NCI-H774 (cell line): ENCODE results near the gene SLC6A1.

Source experiments
- DNase-seq: peaks from one replicate; lab custom pipeline; 2025; lab: John Stamatoyannopoulos, UW

Gene SLC6A1

GRCh38 chr3:11019116-11019819 is 26.7 kb downstream of the SLC6A1 start:
- no peak for DNase-seq

DNA sequence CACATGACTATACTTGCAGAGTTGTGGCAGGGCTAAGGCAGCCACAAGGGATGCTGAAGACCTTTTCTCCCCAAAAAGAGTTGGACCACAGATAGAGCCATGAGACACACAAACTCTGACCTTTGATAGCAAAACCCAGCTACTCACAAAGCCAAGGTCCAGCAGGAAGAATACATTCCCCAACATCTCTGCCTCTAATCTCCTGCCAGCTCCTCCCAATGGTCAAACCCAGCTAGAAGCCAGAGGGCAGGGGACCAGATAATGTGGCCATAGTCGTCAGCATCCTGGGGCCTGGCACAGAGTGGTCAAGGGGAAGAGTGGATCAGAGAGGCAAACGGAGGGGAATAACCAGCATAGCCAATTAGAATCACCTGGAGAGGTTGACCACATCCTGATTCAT is 28.2 kb downstream of the SLC6A1 start:
- DNase-seq = no peak

GRCh38 chr3:11021611-11022011 is 29.1 kb downstream of the SLC6A1 start:
- DNase-seq = no peak

DNA sequence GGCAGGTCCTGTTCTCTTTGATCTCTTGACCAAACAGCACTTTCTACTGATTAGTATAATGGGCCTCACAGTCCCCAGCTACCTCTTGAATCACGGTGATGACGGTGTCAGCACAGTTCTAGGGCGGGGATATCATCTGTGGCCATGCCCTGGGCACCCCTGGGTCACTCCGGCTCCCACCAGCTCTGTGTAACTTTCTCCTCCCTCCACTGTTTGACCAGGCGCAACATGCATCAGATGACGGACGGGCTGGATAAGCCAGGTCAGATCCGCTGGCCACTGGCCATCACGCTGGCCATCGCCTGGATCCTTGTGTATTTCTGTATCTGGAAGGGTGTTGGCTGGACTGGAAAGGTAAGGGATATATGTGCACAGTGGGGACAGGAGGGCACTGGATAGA is 29.6 kb downstream of the SLC6A1 start:
- no peak for DNase-seq

GRCh38 chr3:11024181-11024580 is 31.6 kb downstream of the SLC6A1 start:
- DNase-seq = no peak

GRCh38 chr3:11029948-11030347 is 37.4 kb downstream of the SLC6A1 start:
- no peak for DNase-seq

DNA sequence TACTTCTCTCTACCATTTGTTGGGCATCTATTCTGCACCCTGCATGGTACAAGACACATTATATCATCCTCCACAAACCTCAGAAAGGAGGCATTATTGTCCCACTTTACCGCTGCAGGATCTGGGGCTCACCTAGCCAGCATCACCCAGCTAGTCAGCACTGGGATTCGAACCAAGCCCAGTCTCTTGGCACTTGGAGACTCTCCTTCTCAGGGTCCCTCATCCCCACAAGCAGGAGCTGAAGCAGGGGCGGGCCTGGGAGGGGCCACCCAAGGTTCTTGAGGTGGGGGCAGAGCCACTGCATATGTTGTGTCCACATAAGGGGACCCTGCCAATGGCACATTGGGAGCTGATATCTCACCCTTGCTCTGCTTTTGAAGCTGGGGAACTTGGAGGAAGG is 41.3 kb downstream of the SLC6A1 start:
- no peak for DNase-seq

DNA sequence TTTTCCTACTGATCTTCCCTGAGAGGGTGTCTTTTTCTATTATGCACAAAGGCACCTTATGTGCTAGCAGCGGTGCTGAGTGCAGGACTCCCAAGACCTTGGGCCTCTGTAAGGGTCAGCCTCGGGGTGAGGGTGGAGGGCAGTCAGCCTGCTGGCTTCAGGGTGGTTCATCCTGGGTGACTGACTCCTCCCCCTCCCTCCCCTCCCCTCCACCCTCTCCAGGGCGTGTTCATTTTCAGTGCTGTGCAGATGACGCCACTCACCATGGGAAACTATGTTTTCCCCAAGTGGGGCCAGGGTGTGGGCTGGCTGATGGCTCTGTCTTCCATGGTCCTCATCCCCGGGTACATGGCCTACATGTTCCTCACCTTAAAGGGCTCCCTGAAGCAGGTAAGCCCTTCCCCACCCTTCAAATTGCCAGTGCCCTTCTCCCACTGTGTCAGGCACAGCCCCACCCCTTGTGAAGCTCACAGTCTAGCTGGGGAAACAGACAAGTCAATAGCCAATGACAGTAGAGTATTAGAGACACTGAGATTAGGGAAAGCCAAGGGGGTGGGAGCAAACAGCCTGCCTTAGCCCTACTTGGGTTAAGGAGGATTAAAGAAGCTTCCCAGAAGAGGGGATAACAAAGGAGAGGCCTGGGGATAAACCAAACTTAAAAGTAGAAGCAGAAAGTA is 41.9 kb downstream of the SLC6A1 start:
- DNase-seq = no peak

- no peak for DNase-seq
These were observed 43.4 kb downstream of the SLC6A1 start for GRCh38 chr3:11035757-11036505.

- no peak for DNase-seq
These were observed 44.8 kb downstream of the SLC6A1 start for GRCh38 chr3:11037241-11037873.

- no peak for DNase-seq
These were observed 45.4 kb downstream of the SLC6A1 start for GRCh38 chr3:11037976-11038375.

DNA sequence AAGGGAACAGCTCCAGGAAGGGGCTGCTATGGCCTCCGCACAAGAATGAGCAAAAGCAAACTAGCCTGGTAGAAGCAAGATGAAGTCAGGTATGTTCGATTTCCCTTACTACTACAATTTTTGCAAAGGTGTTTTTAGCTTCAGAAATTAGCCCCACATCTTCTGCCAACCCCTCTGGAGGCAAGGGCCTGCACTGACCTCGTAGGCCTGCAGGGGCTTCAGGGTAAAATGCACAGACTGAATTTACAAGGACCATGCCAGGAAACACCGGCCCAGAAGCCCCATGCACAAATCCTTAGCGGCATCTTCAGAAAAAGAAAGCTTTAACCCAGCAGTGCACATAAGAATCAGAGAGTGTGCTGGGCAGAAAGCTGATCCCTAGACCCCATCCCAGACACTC is 53.0 kb downstream of the SLC6A1 start:
- no peak for DNase-seq

DNA sequence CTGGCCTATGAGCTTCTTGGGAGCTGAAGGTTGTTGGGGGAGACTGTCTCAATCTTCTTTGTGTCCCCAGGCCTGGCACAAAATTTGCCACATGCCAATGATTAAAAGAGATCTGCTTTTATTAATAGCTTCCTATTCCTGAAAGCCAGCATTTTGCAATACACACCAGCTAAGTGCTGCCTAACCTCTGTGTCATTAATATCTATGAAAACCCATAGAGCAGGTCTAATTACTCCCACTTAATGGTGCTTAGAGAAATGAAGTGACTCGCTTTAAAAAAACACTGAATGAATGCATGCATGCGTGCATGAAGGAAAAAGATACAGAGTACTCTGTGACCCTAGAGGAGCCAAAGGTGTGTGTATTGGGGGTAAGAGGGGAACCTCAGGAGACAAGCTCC is 55.0 kb downstream of the SLC6A1 start:
- DNase-seq = no peak

GRCh38 chr3:11050666-11051323 is 58.2 kb downstream of the SLC6A1 start:
- no peak for DNase-seq

GRCh38 chr3:11053926-11054503 is 61.5 kb downstream of the SLC6A1 start:
- no peak for DNase-seq

DNA sequence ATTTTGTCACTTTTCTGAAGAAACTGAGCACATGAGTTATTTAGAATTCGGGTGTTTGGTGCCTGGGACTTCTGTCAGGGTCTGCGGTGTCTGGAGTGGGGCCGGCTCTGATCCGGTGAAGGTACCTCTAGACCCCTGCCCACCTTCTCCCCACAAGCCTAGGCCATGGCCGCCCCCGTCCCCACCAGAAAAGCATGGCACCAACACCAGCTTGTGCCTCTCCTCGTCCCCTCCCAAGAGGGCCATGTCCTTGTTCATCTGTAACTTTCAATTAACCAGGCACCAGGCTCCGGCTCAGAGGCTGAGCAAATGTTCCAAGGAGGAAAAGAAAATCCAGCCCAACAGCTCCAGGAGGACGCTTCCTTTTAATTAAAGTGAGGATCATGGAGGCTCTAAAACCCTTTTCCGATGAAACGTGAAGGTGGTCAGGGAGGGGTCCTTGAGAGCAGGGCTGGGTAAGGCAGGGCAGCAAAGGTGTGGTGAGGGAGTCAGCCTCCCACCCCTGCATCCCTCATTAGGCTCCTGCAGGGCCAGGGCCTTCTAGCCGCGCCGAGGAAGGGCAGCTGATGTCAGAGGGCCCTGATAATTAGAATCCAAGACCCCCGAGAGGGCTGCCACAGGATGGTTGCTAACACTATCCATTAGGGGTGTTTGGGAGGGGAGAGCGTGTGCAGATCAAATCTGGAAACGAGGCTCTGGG is 62.3 kb downstream of the SLC6A1 start:
- no peak for DNase-seq

GRCh38 chr3:11055496-11055895 is 62.9 kb downstream of the SLC6A1 start:
- DNase-seq = no peak

- no peak for DNase-seq
These were observed 64.0 kb downstream of the SLC6A1 start for GRCh38 chr3:11056531-11057050.

DNA sequence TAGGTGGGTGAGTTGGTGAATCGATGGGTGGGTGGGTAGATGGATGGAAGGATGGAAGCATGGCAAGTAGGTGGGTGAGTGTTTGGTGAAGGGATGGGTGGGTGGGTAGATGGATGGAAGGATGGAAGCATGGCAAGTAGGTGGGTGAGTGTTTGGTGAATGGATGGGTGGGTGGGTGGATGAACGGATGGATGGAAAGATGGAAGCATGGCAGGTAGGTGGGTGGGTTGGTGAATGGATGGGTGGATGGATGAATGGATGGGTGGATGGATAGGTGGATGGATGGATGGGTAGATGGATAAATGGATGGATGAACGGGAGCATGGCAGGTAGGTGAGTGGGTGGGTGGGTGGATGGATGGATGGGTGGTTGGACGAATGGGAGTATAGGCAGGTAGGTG is 65.1 kb downstream of the SLC6A1 start:
- no peak for DNase-seq

GRCh38 chr3:11059090-11059798 is 66.7 kb downstream of the SLC6A1 start:
- peak; percentile 7 for DNase-seq
